H1 (cell line): ENCODE results near the gene TFB1M. TPM values are rescaled to one million over a fixed set of nuclear protein-coding genes. Genes with fewer than 3 reads are reported as not detected.

Experiments used
- CTCF ChIA-PET: fragments of 300-600 bp; sonication (Branson Sonifier 250); formaldehyde crosslinking; loops from one replicate; lab custom pipeline; 2021; ENCODE audit not compliant: partially characterized antibody; lab: Charles Lee
- POLR2A ChIA-PET: fragments of 300-600 bp; sonication (Branson Sonifier 250); formaldehyde crosslinking; loops from one replicate; lab custom pipeline; 2021; ENCODE audit warnings: inconsistent platforms; ENCODE audit not compliant: partially characterized antibody; lab: Charles Lee
- DNase-seq, 2 experiments: peaks; one replicate each; pipeline versions ENCODE4 v3.0.0 to v3.0.0-alpha.2; 2010 to 2022; ENCODE audit warnings: low spot score in 2 of 2, low read depth in 1 of 2, mixed read lengths in 1 of 2
- FAIRE-seq: peaks from 2 replicates; lab custom pipeline; 2011; peaks lifted over from hg19 to GRCh38; lab: Jason Lieb, UNC
- H2AFZ ChIP-seq: 2 replicates; pipeline ENCODE4 v1.8.1; 2012; ENCODE audit warnings: low read length, inconsistent platforms
- H2AK5ac ChIP-seq: 2 replicates; pipeline ENCODE4 v1.6.1; 2013; ENCODE audit warnings: low read depth, low read length
- H2BK120ac ChIP-seq: replicated peaks from 2 replicates; pipeline ENCODE3; 2013; ENCODE audit warnings: low read depth, low read length, inconsistent platforms
- H2BK12ac ChIP-seq: 2 replicates; pipeline ENCODE4 v1.6.1; 2013; ENCODE audit warnings: low read depth, low read length
- H2BK15ac ChIP-seq: 2 replicates; pipeline ENCODE4 v1.6.1; 2013; ENCODE audit warnings: low read length
- H2BK20ac ChIP-seq: 2 replicates; pipeline ENCODE4 v1.6.1; 2013; ENCODE audit warnings: low read length
- H2BK5ac ChIP-seq: 2 replicates; pipeline ENCODE4 v1.6.1; 2013; ENCODE audit warnings: low read depth, low read length
- H3K14ac ChIP-seq: 2 replicates; pipeline ENCODE4 v1.6.1; 2013; ENCODE audit warnings: inconsistent platforms; ENCODE audit not compliant: insufficient read length
- H3K18ac ChIP-seq: 2 replicates; pipeline ENCODE4 v1.6.1; 2013; ENCODE audit warnings: low read length; ENCODE audit errors: extremely low read depth
- H3K23ac ChIP-seq: 2 replicates; pipeline ENCODE4 v1.6.1; 2013; ENCODE audit warnings: inconsistent platforms; ENCODE audit not compliant: insufficient read length
- H3K23me2 ChIP-seq: 2 replicates; pipeline ENCODE4 v1.6.1; 2013; ENCODE audit warnings: low read depth, low read length
- H3K27ac ChIP-seq: 2 replicates; pipeline ENCODE4 v1.6.1; 2011; ENCODE audit warnings: low read depth, low read length, inconsistent platforms
- H3K27me3 ChIP-seq, 4 experiments: replicated peaks in 1 of 4; 1 replicate in 1 of 4; 2 replicates in 3 of 4; pipeline versions ENCODE4 v1.6.1 to v1.8.1; 2011 to 2013; ENCODE audit warnings: low read length in 3 of 4, mild to moderate bottlenecking in 3 of 4, inconsistent platforms in 2 of 4, mixed read lengths in 2 of 4, moderate library complexity in 1 of 4; ENCODE audit not compliant: control insufficient read depth in 3 of 4, insufficient read depth in 3 of 4; ENCODE audit errors: extremely low read depth in 1 of 4
- H3K36me3 ChIP-seq, 4 experiments: 2 replicates each; pipeline versions ENCODE4 v1.6.1 to v1.8.1; 2011 to 2013; ENCODE audit warnings: mild to moderate bottlenecking in 4 of 4, low read length in 3 of 4, moderate library complexity in 2 of 4, control low read depth in 1 of 4, inconsistent platforms in 1 of 4; ENCODE audit not compliant: insufficient read depth in 4 of 4, control insufficient read depth in 2 of 4
- H3K4ac ChIP-seq: replicated peaks from 2 replicates; pipeline ENCODE3; 2013; ENCODE audit warnings: low read length, low read depth, mixed read lengths, inconsistent platforms; ENCODE audit not compliant: insufficient read length
- H3K4me1 ChIP-seq, 4 experiments: replicated peaks in 1 of 4; 1 replicate in 1 of 4; 2 replicates in 3 of 4; pipeline versions ENCODE4 v1.6.1 to v1.8.1; 2011 to 2013; ENCODE audit warnings: low read length in 3 of 4, inconsistent platforms in 2 of 4, mixed read lengths in 1 of 4; ENCODE audit not compliant: insufficient read depth in 4 of 4, control insufficient read depth in 3 of 4
- H3K4me2 ChIP-seq, 2 experiments: 2 replicates each; pipeline versions ENCODE4 v1.6.1 to v1.8.1; 2011 to 2013; ENCODE audit warnings: low read depth in 2 of 2, low read length in 2 of 2, control low read depth in 1 of 2, inconsistent platforms in 1 of 2, mild to moderate bottlenecking in 1 of 2; ENCODE audit not compliant: insufficient read depth in 1 of 2
- H3K4me3 ChIP-seq, 4 experiments: fragments of 200-600, 300-600 bp in 1 of 4; sonication (generic), shearing (Covaris generic), sonication (Bioruptor Twin) in 1 of 4; 2 replicates each; pipeline versions ENCODE4 v1.5.1 to v1.8.1; 2011 to 2016; ENCODE audit warnings: low read length in 4 of 4, low read depth in 3 of 4, control low read depth in 2 of 4, inconsistent platforms in 2 of 4, mild to moderate bottlenecking in 2 of 4, mixed read lengths in 1 of 4, moderate library complexity in 1 of 4; ENCODE audit not compliant: insufficient read depth in 2 of 4; ENCODE audit errors: extremely low read depth in 1 of 4
- H3K56ac ChIP-seq: replicated peaks from 2 replicates; pipeline ENCODE3; 2013; ENCODE audit warnings: low read depth, mild to moderate bottlenecking, mixed read lengths, low read length, inconsistent platforms; ENCODE audit not compliant: insufficient read length
- H3K79me1 ChIP-seq: 2 replicates; pipeline ENCODE4 v1.6.1; 2013; ENCODE audit warnings: low read depth, low read length, control low read depth
- H3K79me2 ChIP-seq, 2 experiments: 2 replicates each; pipeline versions ENCODE4 v1.6.1 to v1.8.1; 2012 to 2013; ENCODE audit warnings: low read length in 2 of 2, mild to moderate bottlenecking in 2 of 2, inconsistent platforms in 1 of 2; ENCODE audit not compliant: insufficient read depth in 2 of 2, control insufficient read depth in 1 of 2
- H3K9ac ChIP-seq, 4 experiments: replicated peaks in 1 of 4; 1 replicate in 1 of 4; 2 replicates in 3 of 4; pipeline versions ENCODE4 v1.6.1 to v1.8.1; 2011 to 2013; ENCODE audit warnings: low read depth in 3 of 4, low read length in 3 of 4, control low read depth in 2 of 4, mild to moderate bottlenecking in 2 of 4, moderate library complexity in 2 of 4, inconsistent platforms in 1 of 4; ENCODE audit errors: extremely low read depth in 1 of 4
- H3K9me3 ChIP-seq, 2 experiments: 2 replicates each; pipeline versions ENCODE4 v1.6.1 to v1.8.1; 2012 to 2013; ENCODE audit warnings: mild to moderate bottlenecking in 2 of 2, moderate library complexity in 2 of 2, control low read depth in 1 of 2, inconsistent platforms in 1 of 2, low read depth in 1 of 2, low read length in 1 of 2, mixed read lengths in 1 of 2; ENCODE audit not compliant: insufficient read depth in 2 of 2
- H4K20me1 ChIP-seq, 2 experiments: replicated peaks in 1 of 2; 2 replicates each; pipeline versions ENCODE3 to v1.8.1; 2011 to 2013; ENCODE audit warnings: inconsistent platforms in 2 of 2, low read length in 2 of 2, mild to moderate bottlenecking in 1 of 2; ENCODE audit not compliant: insufficient read depth in 2 of 2, control insufficient read depth in 1 of 2
- H4K5ac ChIP-seq: 2 replicates; pipeline ENCODE4 v1.6.1; 2013; ENCODE audit warnings: low read length, low read depth, mixed read lengths, inconsistent platforms; ENCODE audit not compliant: insufficient read length
- H4K8ac ChIP-seq: 2 replicates; pipeline ENCODE4 v1.8.0; 2013; ENCODE audit warnings: mild to moderate bottlenecking, moderate library complexity, low read length, inconsistent platforms; ENCODE audit not compliant: insufficient read depth; ENCODE audit errors: extremely low read depth
- H4K91ac ChIP-seq: replicated peaks from 2 replicates; pipeline ENCODE3; 2013; ENCODE audit warnings: low read length, mixed read lengths, inconsistent platforms; ENCODE audit not compliant: insufficient read length
- NRF1 ChIP-seq: IDR thresholded peaks from 2 replicates; pipeline ENCODE4 v1.6.1; 2011; ENCODE audit warnings: mild to moderate bottlenecking, low read depth, low read length, improper control_type of control experiment
- SUZ12 ChIP-seq: fragments of 200-600 bp; sonication (generic); IDR thresholded peaks from 2 replicates; pipeline ENCODE4 v1.6.1; 2012; ENCODE audit warnings: mild to moderate bottlenecking, inconsistent platforms, low read length, moderate library complexity, mixed read lengths
- YY1 ChIP-seq: IDR thresholded peaks from 2 replicates; pipeline ENCODE4 v1.6.1; 2011; ENCODE audit warnings: low read depth, mild to moderate bottlenecking, low read length
- WGBS, 2 experiments: shearing (Covaris generic) in 1 of 2; methylation state at CpG; one replicate each; pipeline versions ENCODE4 v1.1.6 to v1.1.7; 2013 to 2015; ENCODE audit warnings: low lambda C conversion rate in 2 of 2, mixed read lengths in 2 of 2, inconsistent platforms in 1 of 2, low coverage in 1 of 2, missing lambda C conversion rate in 1 of 2; ENCODE audit not compliant: insufficient replicate concordance in 2 of 2, insufficient coverage in 1 of 2, insufficient read length in 1 of 2; ENCODE audit errors: extremely low coverage in 1 of 2, missing lambda C conversion rate in 1 of 2; 5-methylcytosine and 5-hydroxymethylcytosine counted together
- polyA plus RNA-seq, 7 experiments: library from polyadenylated mRNA; depleted of rRNA in 3 of 7; stranded (reverse) in 5 of 7; unstranded in 2 of 7; fragments of >200 nt in 5 of 7; fragments of 200-250 nt in 2 of 7; gene quantifications; 1 replicate in 5 of 7; 2 replicates in 1 of 7; 4 replicates in 1 of 7; pipeline versions ENCODE4 v1.2.1 to v1.2.3, GENCODE V29; 2011 to 2013; ENCODE audit warnings: missing spikeins in 2 of 7, mixed read lengths in 2 of 7
- total RNA-seq: library from RNA; stranded (reverse); fragmentation: NEBNext Ultra II Directional; extraction: Animal tissue kit (Norgen Biotek cat#: 25700); gene quantifications from 2 replicates; pipeline ENCODE4 v1.2.1, GENCODE V29; 2021

The TFB1M gene
- total and polyA plus RNA-seq, 2 of the 8 experiments (the other 6 are each of a cell fraction or from before 2014, with no cell fraction given) = 28.2 to 49.4 TPM

DNA sequence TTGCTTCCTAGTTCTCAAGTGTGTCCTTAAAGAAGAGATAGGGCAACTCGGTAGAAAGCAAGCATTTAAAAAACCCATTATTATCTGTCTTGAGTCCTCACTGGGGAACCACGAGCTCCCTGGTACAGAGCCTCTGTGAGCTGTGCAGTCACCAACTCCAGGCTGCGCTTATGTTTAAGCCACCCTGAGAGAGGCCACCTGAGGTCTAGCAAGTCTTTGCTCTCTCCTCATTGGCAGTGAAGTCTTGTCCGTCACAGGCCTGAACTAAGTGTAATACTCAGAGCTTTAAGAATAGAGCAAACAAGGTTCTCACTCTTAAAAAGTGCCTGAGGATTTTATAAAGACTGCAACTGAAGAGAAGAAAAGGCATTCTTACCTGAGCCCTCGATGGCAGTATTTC lies 54.4 kb downstream of the TFB1M start:
- Histone ChIP-seq H4K20me1 (peaks cover 2 to 3% of the 10 kb centered on the region in 2 experiments), H3K9ac (no peak overlapping the region), H3K4me3 (no peak overlapping the region), H3K4me1 (peaks cover 0 to 7% (median 2%) of the 10 kb centered on the region in 4 experiments; a peak in 3 of 7 replicates), H3K27me3 (no peaks in the 10 kb centered on the region), H3K23ac (no peak overlapping the region), H2AFZ (no peak overlapping the region), H2BK5ac (no peak overlapping the region), H4K91ac (no peak overlapping the region), H2BK20ac (no peak overlapping the region), H2BK12ac (no peak overlapping the region), H3K27ac (no peak overlapping the region), H2AK5ac (no peak overlapping the region), H4K8ac (no peak overlapping the region), H3K36me3 (peaks cover 12 to 57% (median 38%) of the 10 kb centered on the region in 4 experiments), H2BK120ac (no peak overlapping the region), H3K23me2 (no peaks in the 10 kb centered on the region), H3K14ac (no peak overlapping the region), H3K9me3 (no peaks in the 10 kb centered on the region), H3K18ac (no peak overlapping the region), H3K4me2 (no peak overlapping the region), H3K4ac (no peak overlapping the region), H3K79me2 (peaks cover 3 to 4% of the 10 kb centered on the region in 2 experiments; a peak in 1 of 4 replicates), H3K56ac (no peak overlapping the region), H4K5ac (no peak overlapping the region), H3K79me1 (no peaks in the 10 kb centered on the region), H2BK15ac (no peak overlapping the region)
- 95% methylated on average over 5 of the region's 5 CpGs; no CpG with 5 or more reads in 1 of the 2 experiments for WGBS, 2 experiments
- TF ChIP-seq YY1 = no peak
- no peak for TF ChIP-seq SUZ12
- no peak for TF ChIP-seq NRF1
- CTCF ChIA-PET = interaction anchor here (0.7 to 6.4 kb wide), 7 partner anchors 9 to 1623 kb away, joined by 3 to 72 read pairs (median 5); no protein-coding TSS in a partner anchor
- POLR2A ChIA-PET = interaction anchor here (0.8 to 1.8 kb wide), 2 partner anchors 8 to 9 kb away, joined by 3 to 5 read pairs; no protein-coding TSS in a partner anchor
- no peak for DNase-seq
- no peak for FAIRE-seq
